ENCODE measurements around the gene RPS17. TPM values are rescaled to one million over a fixed set of nuclear protein-coding genes. Genes with fewer than 3 reads are reported as not detected.
A peak's percentile ranks its signal among the peaks of the same experiment; 100 is the strongest.

RPS17 gene
- total RNA-seq, 1 experiment from 2014 or later, result 2,241 TPM

GRCh38 chr15:82540055-82540983 lies at the start of gene RPS17 (continued):
- no peak for TF ChIP-seq TCF7 (CRISPR knock-in tag; IDR thresholded peaks at IDR 0.05; ENCODE audit: low read depth)
- peak; percentile 33; the same call in 1 of the 2 replicates for TF ChIP-seq E2F4 (CRISPR knock-in tag; IDR thresholded peaks at IDR 0.05; ENCODE audit: borderline replicate concordance, low read depth)
- TF ChIP-seq ZNF138 (CRISPR knock-in tag; conservative IDR thresholded peaks at IDR 0.05), result no peak
- peak; percentile 80 for TF ChIP-seq SP1 (CRISPR knock-in tag; conservative IDR thresholded peaks at IDR 0.05)
- peak; percentile 48; the same call in 1 of the 2 replicates for TF ChIP-seq USF1 (CRISPR knock-in tag; IDR thresholded peaks at IDR 0.05)
- peak; percentile 36; the same call in 1 of the 2 replicates for TF ChIP-seq ATF1 (CRISPR knock-in tag; IDR thresholded peaks at IDR 0.05)
- TF ChIP-seq KAT7 (CRISPR knock-in tag; IDR thresholded peaks at IDR 0.05; ENCODE audit: borderline replicate concordance), result peak; percentile 22; the same call in 1 of the 2 replicates
- TF ChIP-seq GTF2I (CRISPR knock-in tag; conservative IDR thresholded peaks at IDR 0.05), result no peak
- TF ChIP-seq ZBTB43 (CRISPR knock-in tag; IDR thresholded peaks at IDR 0.05), result 0 out of 2 replicates have a peak, but pooled peaks have one; percentile 48
- peak; percentile 31; the same call in 1 of the 2 replicates for TF ChIP-seq ZMAT4 (CRISPR knock-in tag; IDR thresholded peaks at IDR 0.05)
- no peak for TF ChIP-seq NR3C1 (CRISPR knock-in tag; conservative IDR thresholded peaks at IDR 0.05; ENCODE audit: low read depth)
- peak; percentile 83 for TF ChIP-seq GABPB1 (CRISPR knock-in tag; IDR thresholded peaks at IDR 0.05)
- TF ChIP-seq MYBL2 (CRISPR knock-in tag; IDR thresholded peaks at IDR 0.05), result no peak; the same call in 1 of the 2 replicates
- TF ChIP-seq FOXP4 (CRISPR knock-in tag; IDR thresholded peaks at IDR 0.05), result no peak; the same call in 1 of the 2 replicates

- H3K27ac Mint-ChIP-seq, result peak overlapping the region; percentile 66; the same call in 1 of the 2 replicates
- H3K27me3 Mint-ChIP-seq (ENCODE audit: low read depth), result no peaks in the 10 kb centered on the region
- DNase-seq (ENCODE audit: low spot score), result no peak
- H3K4me1 Mint-ChIP-seq, result peaks cover 29% of the 10 kb centered on the region
- POLR2A ChIA-PET, result no interaction called here
- CTCF ChIA-PET, result interaction anchor here (1.0 kb wide), 1 partner anchor 262 kb away, joined by 5 read pairs; no protein-coding TSS in a partner anchor
- no peaks in the 10 kb centered on the region for H3K9me3 Mint-ChIP-seq
- no peak for ATAC-seq
- H3K4me3 Mint-ChIP-seq, result no peak overlapping the region
- H3K36me3 Mint-ChIP-seq, result no peaks in the 10 kb centered on the region
- no peak for TF ChIP-seq ATF2 (CRISPR knock-in tag; IDR thresholded peaks at IDR 0.05; ENCODE audit: borderline replicate concordance, low read depth)
- no peak for TF ChIP-seq CDX4 (CRISPR knock-in tag; IDR thresholded peaks at IDR 0.05; ENCODE audit: borderline replicate concordance)
- TF ChIP-seq TCF7 (CRISPR knock-in tag; IDR thresholded peaks at IDR 0.05; ENCODE audit: low read depth), result no peak
- no peak for TF ChIP-seq SMAD4 (CRISPR knock-in tag; IDR thresholded peaks at IDR 0.05)
- TF ChIP-seq HMGXB4 (CRISPR knock-in tag; IDR thresholded peaks at IDR 0.05), result no peak
- TF ChIP-seq ZNF121 (CRISPR knock-in tag; IDR thresholded peaks at IDR 0.05), result no peak
- TF ChIP-seq TP53 (CRISPR knock-in tag; IDR thresholded peaks at IDR 0.05), result no peak
- no peak for TF ChIP-seq SMAD3 (CRISPR knock-in tag; IDR thresholded peaks at IDR 0.05; ENCODE audit: borderline replicate concordance)
- no peak for TF ChIP-seq MYBL2 (CRISPR knock-in tag; IDR thresholded peaks at IDR 0.05)
- no peak for TF ChIP-seq JAZF1 (CRISPR knock-in tag; IDR thresholded peaks at IDR 0.05)
- TF ChIP-seq NR3C1 (CRISPR knock-in tag; conservative IDR thresholded peaks at IDR 0.05; ENCODE audit: low read depth), result no peak
- no peak for TF ChIP-seq GRHL2 (CRISPR knock-in tag; IDR thresholded peaks at IDR 0.05; ENCODE audit: insufficient replicate concordance, severe bottlenecking)
Observed at GRCh38 chr15:82587805-82588204, 47.5 kb upstream of the RPS17 start.

Data from WTC11 (cell line).